ENCODE measurements around the gene ZFP90.

The ZFP90 gene

GRCh38 chr16:68519225-68519745, 19.8 kb upstream of the ZFP90 start:
- Histone ChIP-seq H3K9ac (ENCODE audit: low read depth, low read length) (no peak overlapping the region), H3K27me3 (ENCODE audit: insufficient read depth, low read length) (peaks cover 8% of the 10 kb centered on the region), H3K9me3 (ENCODE audit: insufficient read depth, low read depth, low read length) (no peaks in the 10 kb centered on the region), H3K27ac (ENCODE audit: low read depth, low read length) (no peak overlapping the region), H3K36me3 (ENCODE audit: insufficient read depth, low read length) (no peaks in the 10 kb centered on the region), H3K4me1 (ENCODE audit: insufficient read depth, low read length) (no peaks in the 10 kb centered on the region), H3K4me3 (ENCODE audit: low read length) (no peak overlapping the region)
- 94% methylated on average over 5 of the region's 6 CpGs for WGBS

GRCh38 chr16:68520649-68521086, 18.4 kb upstream of the ZFP90 start:
- Histone ChIP-seq H3K27ac (ENCODE audit: low read depth, low read length) (no peak overlapping the region), H3K9ac (ENCODE audit: low read depth, low read length) (no peak overlapping the region), H3K27me3 (ENCODE audit: insufficient read depth, low read length) (peaks cover 8% of the 10 kb centered on the region), H3K36me3 (ENCODE audit: insufficient read depth, low read length) (no peaks in the 10 kb centered on the region), H3K9me3 (ENCODE audit: insufficient read depth, low read depth, low read length) (no peaks in the 10 kb centered on the region), H3K4me1 (ENCODE audit: insufficient read depth, low read length) (no peaks in the 10 kb centered on the region), H3K4me3 (ENCODE audit: low read length) (peak overlapping the region; percentile 22; the same call in 1 of the 2 replicates)
- 3% methylated on average over 22 of the region's 22 CpGs for WGBS

GRCh38 chr16:68524069-68524820, 14.8 kb upstream of the ZFP90 start:
- Histone ChIP-seq H3K4me3 (ENCODE audit: low read length) (no peak overlapping the region), H3K4me1 (ENCODE audit: insufficient read depth, low read length) (no peaks in the 10 kb centered on the region), H3K9me3 (ENCODE audit: insufficient read depth, low read depth, low read length) (no peaks in the 10 kb centered on the region), H3K9ac (ENCODE audit: low read depth, low read length) (no peak overlapping the region), H3K27ac (ENCODE audit: low read depth, low read length) (no peak overlapping the region), H3K36me3 (ENCODE audit: insufficient read depth, low read length) (no peaks in the 10 kb centered on the region), H3K27me3 (ENCODE audit: insufficient read depth, low read length) (peaks cover 14% of the 10 kb centered on the region)
- WGBS: 81% methylated on average over 8 of the region's 10 CpGs

- Histone ChIP-seq H3K4me3 (ENCODE audit: low read length) (no peak overlapping the region), H3K9me3 (ENCODE audit: insufficient read depth, low read depth, low read length) (no peaks in the 10 kb centered on the region), H3K27ac (ENCODE audit: low read depth, low read length) (no peak overlapping the region), H3K27me3 (ENCODE audit: insufficient read depth, low read length) (peaks cover 26% of the 10 kb centered on the region), H3K9ac (ENCODE audit: low read depth, low read length) (no peak overlapping the region), H3K36me3 (ENCODE audit: insufficient read depth, low read length) (no peaks in the 10 kb centered on the region), H3K4me1 (ENCODE audit: insufficient read depth, low read length) (peaks cover 4% of the 10 kb centered on the region; the same call in 1 of the 2 replicates)
- 90% methylated on average over 17 of the region's 17 CpGs for WGBS
These were observed 12.8 kb upstream of the ZFP90 start for GRCh38 chr16:68526143-68526781.

- Histone ChIP-seq H3K27ac (ENCODE audit: low read depth, low read length) (no peak overlapping the region), H3K36me3 (ENCODE audit: insufficient read depth, low read length) (no peaks in the 10 kb centered on the region), H3K9me3 (ENCODE audit: insufficient read depth, low read depth, low read length) (no peaks in the 10 kb centered on the region), H3K27me3 (ENCODE audit: insufficient read depth, low read length) (peaks cover 28% of the 10 kb centered on the region), H3K4me1 (ENCODE audit: insufficient read depth, low read length) (peaks cover 4% of the 10 kb centered on the region; the same call in 1 of the 2 replicates), H3K4me3 (ENCODE audit: low read length) (no peak overlapping the region), H3K9ac (ENCODE audit: low read depth, low read length) (no peak overlapping the region)
- WGBS: 96% methylated on average over 29 of the region's 29 CpGs
These were observed 12.3 kb upstream of the ZFP90 start for GRCh38 chr16:68526782-68527145.

- peaks cover 4% of the 10 kb centered on the region; the same call in 1 of the 2 replicates for H3K4me1 ChIP-seq (ENCODE audit: insufficient read depth, low read length)
- WGBS: 90% methylated on average over 2 of the region's 2 CpGs
- no peak overlapping the region for H3K9ac ChIP-seq (ENCODE audit: low read depth, low read length)
- H3K36me3 ChIP-seq (ENCODE audit: insufficient read depth, low read length): no peaks in the 10 kb centered on the region
- H3K27ac ChIP-seq (ENCODE audit: low read depth, low read length): no peak overlapping the region
- H3K9me3 ChIP-seq (ENCODE audit: insufficient read depth, low read depth, low read length): no peaks in the 10 kb centered on the region
- H3K4me3 ChIP-seq (ENCODE audit: low read length): no peak overlapping the region
- peaks cover 28% of the 10 kb centered on the region for H3K27me3 ChIP-seq (ENCODE audit: insufficient read depth, low read length)
These were observed 10.9 kb upstream of the ZFP90 start for GRCh38 chr16:68528233-68528632.

- H3K4me1 ChIP-seq (ENCODE audit: insufficient read depth, low read length): peaks cover 4% of the 10 kb centered on the region; the same call in 1 of the 2 replicates
- H3K27ac ChIP-seq (ENCODE audit: low read depth, low read length): no peak overlapping the region
- WGBS: 31% methylated on average over 29 of the region's 29 CpGs
- peaks cover 28% of the 10 kb centered on the region for H3K27me3 ChIP-seq (ENCODE audit: insufficient read depth, low read length)
- no peak overlapping the region for H3K4me3 ChIP-seq (ENCODE audit: low read length)
- H3K9ac ChIP-seq (ENCODE audit: low read depth, low read length): no peak overlapping the region
- peaks cover 2% of the 10 kb centered on the region; the same call in 1 of the 2 replicates for H3K9me3 ChIP-seq (ENCODE audit: insufficient read depth, low read depth, low read length)
- peaks cover 1% of the 10 kb centered on the region; the same call in 1 of the 2 replicates for H3K36me3 ChIP-seq (ENCODE audit: insufficient read depth, low read length)
These were observed 10.3 kb upstream of the ZFP90 start for GRCh38 chr16:68528686-68529379.

GRCh38 chr16:68529608-68529930, 9.5 kb upstream of the ZFP90 start:
- WGBS: 40% methylated on average over 13 of the region's 13 CpGs
- peaks cover 2% of the 10 kb centered on the region; the same call in 1 of the 2 replicates for H3K36me3 ChIP-seq (ENCODE audit: insufficient read depth, low read length)
- peak overlapping the region; percentile 69 for H3K4me3 ChIP-seq (ENCODE audit: low read length)
- H3K4me1 ChIP-seq (ENCODE audit: insufficient read depth, low read length): peaks cover 4% of the 10 kb centered on the region; the same call in 1 of the 2 replicates
- H3K27me3 ChIP-seq (ENCODE audit: insufficient read depth, low read length): peaks cover 28% of the 10 kb centered on the region
- no peak overlapping the region for H3K9ac ChIP-seq (ENCODE audit: low read depth, low read length)
- peaks cover 3% of the 10 kb centered on the region; the same call in 1 of the 2 replicates for H3K9me3 ChIP-seq (ENCODE audit: insufficient read depth, low read depth, low read length)
- no peak overlapping the region for H3K27ac ChIP-seq (ENCODE audit: low read depth, low read length)

GRCh38 chr16:68529931-68530701, 9.0 kb upstream of the ZFP90 start:
- H3K4me1 ChIP-seq (ENCODE audit: insufficient read depth, low read length): peaks cover 4% of the 10 kb centered on the region; the same call in 1 of the 2 replicates
- peaks cover 3% of the 10 kb centered on the region; the same call in 1 of the 2 replicates for H3K9me3 ChIP-seq (ENCODE audit: insufficient read depth, low read depth, low read length)
- H3K27me3 ChIP-seq (ENCODE audit: insufficient read depth, low read length): peaks cover 28% of the 10 kb centered on the region
- peaks cover 5% of the 10 kb centered on the region; the same call in 1 of the 2 replicates for H3K36me3 ChIP-seq (ENCODE audit: insufficient read depth, low read length)
- 4% methylated on average over 56 of the region's 56 CpGs for WGBS
- H3K9ac ChIP-seq (ENCODE audit: low read depth, low read length): peak overlapping the region; percentile 71
- peak overlapping the region; percentile 69 for H3K4me3 ChIP-seq (ENCODE audit: low read length)
- H3K27ac ChIP-seq (ENCODE audit: low read depth, low read length): peak overlapping the region; percentile 46; the same call in 1 of the 2 replicates

- peaks cover 4% of the 10 kb centered on the region; the same call in 1 of the 2 replicates for H3K4me1 ChIP-seq (ENCODE audit: insufficient read depth, low read length)
- WGBS: 95% methylated on average over 4 of the region's 5 CpGs
- peaks cover 6% of the 10 kb centered on the region; the same call in 1 of the 2 replicates for H3K36me3 ChIP-seq (ENCODE audit: insufficient read depth, low read length)
- no peak overlapping the region for H3K4me3 ChIP-seq (ENCODE audit: low read length)
- H3K27me3 ChIP-seq (ENCODE audit: insufficient read depth, low read length): peaks cover 25% of the 10 kb centered on the region
- H3K27ac ChIP-seq (ENCODE audit: low read depth, low read length): no peak overlapping the region
- H3K9me3 ChIP-seq (ENCODE audit: insufficient read depth, low read depth, low read length): peaks cover 3% of the 10 kb centered on the region; the same call in 1 of the 2 replicates
- H3K9ac ChIP-seq (ENCODE audit: low read depth, low read length): no peak overlapping the region
These were observed 5.2 kb upstream of the ZFP90 start for GRCh38 chr16:68533937-68534336.
